GM21786 (cell line): ENCODE measurements around the gene FILIP1L.

Experiments used
- ATAC-seq: cut with Tn5 transposase; IDR thresholded peaks from one replicate; pipeline ENCODE4 v1.9.1; 2021; ENCODE audit not compliant: unreplicated experiment

FILIP1L gene

GRCh38 chr3:99873269-99874102 lies 240.8 kb downstream of the FILIP1L start:
- ATAC-seq = no peak

GRCh38 chr3:99872923-99873254 lies 241.4 kb downstream of the FILIP1L start:
- ATAC-seq = peak; percentile 43

- no peak for ATAC-seq
Measured at GRCh38 chr3:99871231-99872045, 242.9 kb downstream of the FILIP1L start.

GRCh38 chr3:99870712-99871111 lies 243.6 kb downstream of the FILIP1L start:
- ATAC-seq = no peak

GRCh38 chr3:99869621-99870020 lies 244.7 kb downstream of the FILIP1L start:
- ATAC-seq = no peak

- ATAC-seq = no peak
Measured at GRCh38 chr3:99868311-99868646, 246.0 kb downstream of the FILIP1L start.

- ATAC-seq = no peak
Measured at GRCh38 chr3:99867594-99868310, 246.5 kb downstream of the FILIP1L start.

GRCh38 chr3:99866261-99866761 lies 248.0 kb downstream of the FILIP1L start:
- ATAC-seq = no peak

- no peak for ATAC-seq
Measured at GRCh38 chr3:99865321-99865720, 249.0 kb downstream of the FILIP1L start.

GRCh38 chr3:99864289-99864688 lies 250.0 kb downstream of the FILIP1L start:
- ATAC-seq = no peak

- ATAC-seq = no peak
Measured at GRCh38 chr3:99863588-99863987, 250.7 kb downstream of the FILIP1L start.

GRCh38 chr3:99863002-99863401 lies 251.3 kb downstream of the FILIP1L start:
- no peak for ATAC-seq

- no peak for ATAC-seq
Measured at GRCh38 chr3:99862208-99862607, 252.1 kb downstream of the FILIP1L start.

GRCh38 chr3:99861216-99861615 lies 253.1 kb downstream of the FILIP1L start:
- ATAC-seq = no peak

- ATAC-seq = no peak
Measured at GRCh38 chr3:99859825-99860224, 254.5 kb downstream of the FILIP1L start.

GRCh38 chr3:99858469-99858868 lies 255.8 kb downstream of the FILIP1L start:
- no peak for ATAC-seq

- ATAC-seq = no peak
Measured at GRCh38 chr3:99857278-99857677, 257.0 kb downstream of the FILIP1L start.

GRCh38 chr3:99856437-99857220 lies 257.7 kb downstream of the FILIP1L start:
- ATAC-seq = no peak

GRCh38 chr3:99855900-99856299 lies 258.4 kb downstream of the FILIP1L start:
- no peak for ATAC-seq

- no peak for ATAC-seq
Measured at GRCh38 chr3:99854756-99855298, 259.5 kb downstream of the FILIP1L start.
